OCI-LY7 (cell line): ENCODE measurements around the gene ATP2C1.

Experiments used
- CTCF ChIP-seq: fragments of 200-600 bp; sonication (generic); conservative IDR thresholded peaks from 2 replicates; pipeline ENCODE4 v1.5.1; 2014; ENCODE audit warnings: mild to moderate bottlenecking, antibody characterized with exemption, low read length, moderate library complexity, mixed read lengths
- EZH2phosphoT487 ChIP-seq: fragments of 200-600 bp; sonication (generic); IDR thresholded peaks from 2 replicates; pipeline ENCODE4 v1.6.1; 2018; ENCODE audit warnings: low read depth, borderline replicate concordance, mild to moderate bottlenecking, mixed run types, antibody characterized with exemption, low read length, moderate library complexity, mixed read lengths

GRCh38 chr3:131048030-131048429, 154.1 kb downstream of the ATP2C1 start:
- no peak for TF ChIP-seq EZH2phosphoT487
- TF ChIP-seq CTCF = no peak
